Suprapubic skin (tissue), 4 donors: Measurements from ENCODE around the gene CENPE. TPM values are rescaled to one million over a fixed set of nuclear protein-coding genes. Genes with fewer than 3 reads are reported as not detected.

Experiments
- DNase-seq, 2 donors: peaks; one replicate each; pipeline ENCODE4 v3.0.0-alpha.2; 2019; ENCODE audit warnings: low spot score in 2 of 2
- H3K27ac ChIP-seq: fragments of 200-600 bp; sonication (generic); one replicate; pipeline ENCODE4 v1.5.1; 2019
- H3K27me3 ChIP-seq: fragments of 200-600 bp; sonication (generic); one replicate; pipeline ENCODE4 v1.5.1; 2019
- H3K36me3 ChIP-seq: fragments of 200-600 bp; sonication (generic); one replicate; pipeline ENCODE4 v1.5.1; 2019
- H3K4me1 ChIP-seq: fragments of 200-600 bp; sonication (generic); one replicate; pipeline ENCODE4 v1.5.1; 2019
- H3K4me3 ChIP-seq: fragments of 200-600 bp; sonication (generic); one replicate; pipeline ENCODE4 v1.5.1; 2019; ENCODE audit warnings: mild to moderate bottlenecking
- H3K9me3 ChIP-seq: fragments of 200-600 bp; sonication (generic); one replicate; pipeline ENCODE4 v1.5.1; 2019
- CTCF ChIP-seq, 2 donors: fragments of 200-600 bp in 1 of 2; fragments of 450-650 bp in 1 of 2; sonication (generic) in 1 of 2; IDR thresholded peaks; one replicate each; pipeline ENCODE4 v1.5.1; 2016 to 2019; ENCODE audit warnings: antibody characterized with exemption in 2 of 2, mild to moderate bottlenecking in 1 of 2, moderate library complexity in 1 of 2
- EP300 ChIP-seq: sonication (generic); formaldehyde crosslinking; IDR thresholded peaks from one replicate; pipeline ENCODE4 v1.6.1; 2017; ENCODE audit warnings: antibody characterized with exemption
- POLR2A ChIP-seq, 2 donors: fragments of 450-650 bp; IDR thresholded peaks; one replicate each; pipeline ENCODE4 v1.6.1; 2017; ENCODE audit warnings: antibody characterized with exemption in 2 of 2, mild to moderate bottlenecking in 2 of 2, moderate library complexity in 2 of 2
- POLR2AphosphoS5 ChIP-seq, 3 donors: sonication (generic); formaldehyde crosslinking; IDR thresholded peaks; one replicate each; pipeline ENCODE4 v1.6.1; 2017; ENCODE audit warnings: antibody characterized with exemption in 3 of 3
- WGBS: methylation state at CpG from one replicate; pipeline ENCODE4 v1.1.5; 2018; 5-methylcytosine and 5-hydroxymethylcytosine counted together
- total RNA-seq, 4 donors: library from RNA; depleted of rRNA; stranded (reverse); fragments of >200 nt; gene quantifications; one replicate each; pipeline ENCODE4 v1.1.0, GENCODE V29; 2016

Gene CENPE
- total RNA-seq, 4 donors from 2014 or later = 2.0 to 5.3 (median 3.3) TPM

DNA sequence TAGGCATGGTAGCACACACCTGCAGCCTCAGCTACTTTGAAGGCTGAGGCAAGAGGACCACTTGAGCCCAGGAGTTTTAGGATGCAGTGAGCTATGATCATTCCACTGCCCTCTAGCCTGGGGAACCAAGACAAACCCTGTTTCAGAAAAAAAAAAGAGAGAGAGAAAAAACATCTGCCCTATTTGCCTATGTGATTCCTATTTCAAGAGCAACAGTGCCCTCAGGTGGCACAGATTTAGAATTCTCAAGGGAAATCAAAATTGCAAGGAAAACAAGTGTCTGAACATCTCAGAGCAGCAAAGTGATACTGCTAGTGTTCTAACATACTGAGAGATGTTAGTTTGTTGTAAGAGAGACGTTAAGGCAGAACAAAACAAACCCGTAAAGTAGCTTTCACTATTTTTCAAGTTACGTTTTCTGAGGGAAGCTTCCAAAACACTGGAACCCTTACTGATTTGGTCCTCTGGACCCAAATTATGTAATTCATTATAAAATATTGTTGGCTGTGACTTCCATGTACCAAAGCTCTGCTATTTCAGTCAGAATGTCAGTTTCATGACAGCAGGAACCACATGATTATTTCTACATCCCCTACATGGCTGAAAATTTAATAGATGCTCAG lies 106.4 kb downstream of the CENPE start:
- Histone ChIP-seq H3K27ac (no peak overlapping the region), H3K9me3 (no peaks in the 10 kb centered on the region), H3K27me3 (no peaks in the 10 kb centered on the region), H3K4me1 (peaks cover 3% of the 10 kb centered on the region), H3K36me3 (peaks cover 44% of the 10 kb centered on the region), H3K4me3 (no peak overlapping the region)
- WGBS = 51% methylated on average over 3 of the region's 3 CpGs
- TF ChIP-seq CTCF (IDR thresholded peaks at IDR 0.05) (peak in 1 of 2 donors; percentile 16), POLR2AphosphoS5 (IDR thresholded peaks at IDR 0.05) (no peak), EP300 (no peak), POLR2A (IDR thresholded peaks at IDR 0.05) (no peak)
- no peak for DNase-seq

DNA sequence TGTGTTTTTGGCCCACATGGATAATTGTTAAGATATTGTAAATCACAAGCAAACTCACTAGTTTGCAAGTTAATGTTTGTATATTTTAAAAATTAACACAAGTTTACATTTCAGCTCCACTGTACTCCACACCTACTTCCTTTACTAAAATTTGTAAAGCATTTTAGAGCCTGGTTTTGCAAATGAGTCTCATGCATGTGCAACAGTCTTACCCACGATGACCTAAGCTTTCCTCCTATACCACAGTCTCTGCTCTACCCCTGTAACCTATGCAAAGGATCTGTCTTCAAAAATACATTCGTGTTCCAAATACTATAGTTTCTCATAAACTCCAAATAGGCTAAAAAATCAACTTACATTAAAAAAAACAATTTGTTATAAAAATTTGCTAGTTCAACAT lies 108.7 kb downstream of the CENPE start:
- no peak for TF ChIP-seq POLR2AphosphoS5 (IDR thresholded peaks at IDR 0.05)
- TF ChIP-seq CTCF (IDR thresholded peaks at IDR 0.05) = no peak
- no peak for TF ChIP-seq POLR2A (IDR thresholded peaks at IDR 0.05)
- no peak for TF ChIP-seq EP300
- no peaks in the 10 kb centered on the region for H3K4me1 ChIP-seq
- H3K27me3 ChIP-seq = no peaks in the 10 kb centered on the region
- no peaks in the 10 kb centered on the region for H3K9me3 ChIP-seq
- no peak overlapping the region for H3K4me3 ChIP-seq
- DNase-seq = no peak
- H3K27ac ChIP-seq = no peak overlapping the region
- peaks cover 51% of the 10 kb centered on the region for H3K36me3 ChIP-seq
- WGBS = 85% methylated on average over 2 of the region's 2 CpGs

- H3K27me3 ChIP-seq = no peaks in the 10 kb centered on the region
- no peak overlapping the region for H3K4me3 ChIP-seq
- no peak for DNase-seq
- TF ChIP-seq EP300 = no peak
- no peak for TF ChIP-seq POLR2AphosphoS5 (IDR thresholded peaks at IDR 0.05)
- no peak for TF ChIP-seq POLR2A (IDR thresholded peaks at IDR 0.05)
- no peak for TF ChIP-seq CTCF (IDR thresholded peaks at IDR 0.05)
- H3K4me1 ChIP-seq = no peaks in the 10 kb centered on the region
- H3K27ac ChIP-seq = no peak overlapping the region
- 80% methylated on average over 1 of the region's 1 CpG for WGBS
- H3K9me3 ChIP-seq = no peaks in the 10 kb centered on the region
- peaks cover 65% of the 10 kb centered on the region for H3K36me3 ChIP-seq
Measured at GRCh38 chr4:103086551-103086950, 111.6 kb downstream of the CENPE start.

DNA sequence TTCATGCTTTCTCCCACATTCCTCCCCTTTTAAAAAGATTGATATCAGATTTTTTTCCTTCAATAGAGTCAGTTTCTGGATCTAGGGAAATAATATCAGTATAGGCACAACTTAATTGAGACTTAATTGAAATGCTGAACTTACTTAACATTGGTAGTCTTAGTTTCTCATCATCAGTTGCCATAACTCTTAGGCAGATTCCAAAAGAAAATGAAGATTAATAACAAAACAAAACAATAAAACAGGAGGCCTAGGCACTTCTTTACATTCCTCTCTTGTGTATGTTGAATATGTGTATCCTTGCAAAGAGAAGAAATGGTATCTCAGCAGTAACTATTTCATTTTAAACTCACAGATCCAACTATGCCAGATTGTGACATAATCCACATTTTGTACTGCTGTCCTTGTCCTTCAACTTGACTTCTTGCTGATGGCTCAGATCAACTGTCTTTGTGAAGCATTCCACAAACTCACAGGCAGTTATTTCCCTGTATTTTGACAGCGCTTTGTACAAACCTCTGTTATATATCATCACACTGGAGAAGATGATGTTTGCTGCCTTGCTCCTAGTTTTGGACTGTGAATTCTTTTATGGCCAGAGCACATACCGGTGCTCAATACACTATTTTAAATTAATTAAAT lies 112.5 kb downstream of the CENPE start:
- Histone ChIP-seq H3K9me3 (no peaks in the 10 kb centered on the region), H3K4me1 (no peaks in the 10 kb centered on the region), H3K27me3 (no peaks in the 10 kb centered on the region), H3K4me3 (no peak overlapping the region), H3K36me3 (peaks cover 70% of the 10 kb centered on the region), H3K27ac (no peak overlapping the region)
- no peak for TF ChIP-seq CTCF (IDR thresholded peaks at IDR 0.05)
- TF ChIP-seq POLR2A (IDR thresholded peaks at IDR 0.05) = no peak
- DNase-seq = no peak
- whole genome bisulfite sequencing = 97% methylated on average over 2 of the region's 2 CpGs

- no peak overlapping the region for H3K4me3 ChIP-seq
- no peaks in the 10 kb centered on the region for H3K27me3 ChIP-seq
- H3K27ac ChIP-seq = no peak overlapping the region
- H3K36me3 ChIP-seq = peaks cover 30% of the 10 kb centered on the region
- no peaks in the 10 kb centered on the region for H3K9me3 ChIP-seq
- peaks cover 22% of the 10 kb centered on the region for H3K4me1 ChIP-seq
- 95% methylated on average over 1 of the region's 1 CpG for WGBS
- DNase-seq = no peak
- TF ChIP-seq EP300 = no peak
- TF ChIP-seq POLR2A (IDR thresholded peaks at IDR 0.05) = no peak
- no peak for TF ChIP-seq CTCF (IDR thresholded peaks at IDR 0.05)
- TF ChIP-seq POLR2AphosphoS5 (IDR thresholded peaks at IDR 0.05) = no peak
Measured at GRCh38 chr4:103079621-103080020, 118.5 kb downstream of the CENPE start.
